Trophoblast cell (in vitro differentiated cells and primary cell): ENCODE results near the gene HNF4A.

Experiments
- DNase-seq, 2 donors: peaks; one replicate each; pipeline ENCODE4 v3.0.0-alpha.2; 2016
- H2AFZ ChIP-seq: 2 replicates; pipeline ENCODE4 v1.6.1; 2013; ENCODE audit warnings: low read length, moderate library complexity, mild to moderate bottlenecking; ENCODE audit not compliant: insufficient read depth, poor library complexity
- H2AK5ac ChIP-seq: 2 replicates; pipeline ENCODE4 v1.6.1; 2013; ENCODE audit warnings: mild to moderate bottlenecking, low read length
- H2BK120ac ChIP-seq: 2 replicates; pipeline ENCODE4 v1.6.1; 2013; ENCODE audit warnings: low read length, mild to moderate bottlenecking, moderate library complexity; ENCODE audit not compliant: insufficient read depth, poor library complexity
- H2BK12ac ChIP-seq: 2 replicates; pipeline ENCODE4 v1.6.1; 2013; ENCODE audit warnings: mild to moderate bottlenecking, low read length, moderate library complexity
- H2BK5ac ChIP-seq: 2 replicates; pipeline ENCODE4 v1.6.1; 2013; ENCODE audit warnings: low read length, low read depth, moderate library complexity, mild to moderate bottlenecking; ENCODE audit not compliant: poor library complexity
- H3K14ac ChIP-seq: 2 replicates; pipeline ENCODE4 v1.6.1; 2013; ENCODE audit warnings: mild to moderate bottlenecking, low read length
- H3K18ac ChIP-seq: 2 replicates; pipeline ENCODE4 v1.6.1; 2013; ENCODE audit warnings: mild to moderate bottlenecking, low read length
- H3K23ac ChIP-seq: 2 replicates; pipeline ENCODE4 v1.6.1; 2013; ENCODE audit warnings: low read length
- H3K27ac ChIP-seq: 2 replicates; pipeline ENCODE4 v1.5.1; 2013; ENCODE audit warnings: low read depth, mild to moderate bottlenecking, inconsistent platforms, low read length, moderate library complexity
- H3K27me3 ChIP-seq: 2 replicates; pipeline ENCODE4 v1.6.1; 2013; ENCODE audit warnings: inconsistent platforms, mild to moderate bottlenecking, low read length, moderate library complexity; ENCODE audit not compliant: insufficient read depth
- H3K36me3 ChIP-seq, 2 experiments: 1 replicate in 1 of 2; 2 replicates in 1 of 2; pipeline ENCODE4 v1.6.1; 2013; ENCODE audit warnings: low read length in 2 of 2, mild to moderate bottlenecking in 2 of 2, moderate library complexity in 1 of 2; ENCODE audit not compliant: insufficient read depth in 2 of 2, control insufficient read depth in 1 of 2
- H3K4ac ChIP-seq: 2 replicates; pipeline ENCODE4 v1.6.1; 2013; ENCODE audit warnings: low read depth, mild to moderate bottlenecking, low read length, moderate library complexity
- H3K4me1 ChIP-seq, 2 experiments: 1 replicate in 1 of 2; 2 replicates in 1 of 2; pipeline ENCODE4 v1.6.1; 2013; ENCODE audit warnings: low read length in 2 of 2, mild to moderate bottlenecking in 2 of 2, moderate library complexity in 1 of 2; ENCODE audit not compliant: insufficient read depth in 2 of 2, control insufficient read depth in 1 of 2
- H3K4me2 ChIP-seq: 2 replicates; pipeline ENCODE4 v1.6.1; 2013; ENCODE audit warnings: inconsistent platforms, mild to moderate bottlenecking, low read length, moderate library complexity
- H3K4me3 ChIP-seq: 2 replicates; pipeline ENCODE4 v1.5.1; 2013; ENCODE audit warnings: mild to moderate bottlenecking, low read depth, low read length, inconsistent platforms
- H3K79me1 ChIP-seq: one replicate; pipeline ENCODE4 v1.6.1; 2013; ENCODE audit warnings: low read length
- H3K79me2 ChIP-seq: 2 replicates; pipeline ENCODE4 v1.6.1; 2013; ENCODE audit warnings: low read length, mild to moderate bottlenecking; ENCODE audit not compliant: control insufficient read depth, insufficient read depth, poor library complexity
- H3K9ac ChIP-seq: 2 replicates; pipeline ENCODE4 v1.6.1; 2013; ENCODE audit warnings: mild to moderate bottlenecking, low read length
- H3K9me3 ChIP-seq: 2 replicates; pipeline ENCODE4 v1.6.1; 2013; ENCODE audit warnings: low read depth, mild to moderate bottlenecking, control low read depth, inconsistent platforms, low read length; ENCODE audit not compliant: insufficient read depth
- H4K12ac ChIP-seq: 2 replicates; pipeline ENCODE4 v1.6.1; 2013; ENCODE audit warnings: low read depth, mild to moderate bottlenecking, low read length, moderate library complexity
- H4K8ac ChIP-seq: 2 replicates; pipeline ENCODE4 v1.6.1; 2013; ENCODE audit warnings: low read depth, mild to moderate bottlenecking, low read length, moderate library complexity
- H4K91ac ChIP-seq: one replicate; pipeline ENCODE4 v1.6.1; 2013; ENCODE audit warnings: low read depth, mild to moderate bottlenecking, low read length, moderate library complexity
- WGBS: extraction: QIAGEN DNeasy Blood & Tissue Kit; methylation state at CpG from one replicate; pipeline ENCODE4 v1.1.7; 2013; ENCODE audit warnings: missing lambda C conversion rate; ENCODE audit not compliant: insufficient read length, insufficient coverage; ENCODE audit errors: extremely low coverage; 5-methylcytosine and 5-hydroxymethylcytosine counted together

HNF4A gene

GRCh38 chr20:44414808-44415207 lies 59.3 kb downstream of the HNF4A start:
- no peak for DNase-seq
- no peak overlapping the region for H2BK12ac ChIP-seq
- no peaks in the 10 kb centered on the region for H3K36me3 ChIP-seq
- no peaks in the 10 kb centered on the region for H3K4me1 ChIP-seq
- no peak overlapping the region for H2AK5ac ChIP-seq
- H3K4me2 ChIP-seq, result no peak overlapping the region
- no peak overlapping the region for H4K91ac ChIP-seq
- no peaks in the 10 kb centered on the region for H3K79me2 ChIP-seq
- H3K4me3 ChIP-seq, result no peak overlapping the region
- no peak overlapping the region for H3K27ac ChIP-seq
- no peak overlapping the region for H3K14ac ChIP-seq
- peaks cover 4% of the 10 kb centered on the region for H3K9me3 ChIP-seq
- H4K12ac ChIP-seq, result no peak overlapping the region
- no peaks in the 10 kb centered on the region for H3K79me1 ChIP-seq
- no peak overlapping the region for H2AFZ ChIP-seq
- H3K23ac ChIP-seq, result no peak overlapping the region
- H3K27me3 ChIP-seq, result no peaks in the 10 kb centered on the region
- H3K18ac ChIP-seq, result no peak overlapping the region
- H2BK120ac ChIP-seq, result no peak overlapping the region
- no peak overlapping the region for H2BK5ac ChIP-seq
- no peak overlapping the region for H3K9ac ChIP-seq
- no peak overlapping the region for H4K8ac ChIP-seq
- H3K4ac ChIP-seq, result no peak overlapping the region

- H3K9me3 ChIP-seq, result peaks cover 4% of the 10 kb centered on the region
- no peak overlapping the region for H4K12ac ChIP-seq
- no peak overlapping the region for H3K9ac ChIP-seq
- H3K4ac ChIP-seq, result no peak overlapping the region
- H3K4me3 ChIP-seq, result no peak overlapping the region
- H4K91ac ChIP-seq, result no peak overlapping the region
- no peak overlapping the region for H2BK120ac ChIP-seq
- H3K4me1 ChIP-seq, result no peaks in the 10 kb centered on the region
- H3K27me3 ChIP-seq, result no peaks in the 10 kb centered on the region
- no peak overlapping the region for H4K8ac ChIP-seq
- no peak overlapping the region for H2BK12ac ChIP-seq
- H3K18ac ChIP-seq, result no peak overlapping the region
- H3K36me3 ChIP-seq, result no peaks in the 10 kb centered on the region
- no peaks in the 10 kb centered on the region for H3K79me1 ChIP-seq
- no peak overlapping the region for H2AFZ ChIP-seq
- no peak for DNase-seq
- no peak overlapping the region for H3K14ac ChIP-seq
- no CpG with 5 or more reads among the region's 13 CpGs for WGBS
- no peak overlapping the region for H2AK5ac ChIP-seq
- H3K4me2 ChIP-seq, result no peak overlapping the region
- no peaks in the 10 kb centered on the region for H3K79me2 ChIP-seq
- no peak overlapping the region for H3K27ac ChIP-seq
- H3K23ac ChIP-seq, result no peak overlapping the region
- H2BK5ac ChIP-seq, result no peak overlapping the region
Observed at GRCh38 chr20:44415833-44416715, 60.6 kb downstream of the HNF4A start.

- Histone ChIP-seq H3K4me1 (no peaks in the 10 kb centered on the region), H3K79me2 (no peaks in the 10 kb centered on the region), H3K9me3 (peaks cover 4% of the 10 kb centered on the region), H3K14ac (no peak overlapping the region), H3K23ac (no peak overlapping the region), H4K8ac (no peak overlapping the region), H4K12ac (no peak overlapping the region), H3K27ac (no peak overlapping the region), H2AK5ac (no peak overlapping the region), H4K91ac (no peak overlapping the region), H3K18ac (no peak overlapping the region), H3K36me3 (no peaks in the 10 kb centered on the region), H3K4me3 (no peak overlapping the region), H2BK5ac (no peak overlapping the region), H2BK12ac (no peak overlapping the region), H2AFZ (no peak overlapping the region), H3K79me1 (no peaks in the 10 kb centered on the region), H2BK120ac (no peak overlapping the region), H3K9ac (no peak overlapping the region), H3K27me3 (no peaks in the 10 kb centered on the region), H3K4ac (no peak overlapping the region), H3K4me2 (no peak overlapping the region)
- DNase-seq, result no peak
- WGBS, result no CpG with 5 or more reads among the region's 13 CpGs
Observed at GRCh38 chr20:44418069-44418905, 62.8 kb downstream of the HNF4A start.

DNA sequence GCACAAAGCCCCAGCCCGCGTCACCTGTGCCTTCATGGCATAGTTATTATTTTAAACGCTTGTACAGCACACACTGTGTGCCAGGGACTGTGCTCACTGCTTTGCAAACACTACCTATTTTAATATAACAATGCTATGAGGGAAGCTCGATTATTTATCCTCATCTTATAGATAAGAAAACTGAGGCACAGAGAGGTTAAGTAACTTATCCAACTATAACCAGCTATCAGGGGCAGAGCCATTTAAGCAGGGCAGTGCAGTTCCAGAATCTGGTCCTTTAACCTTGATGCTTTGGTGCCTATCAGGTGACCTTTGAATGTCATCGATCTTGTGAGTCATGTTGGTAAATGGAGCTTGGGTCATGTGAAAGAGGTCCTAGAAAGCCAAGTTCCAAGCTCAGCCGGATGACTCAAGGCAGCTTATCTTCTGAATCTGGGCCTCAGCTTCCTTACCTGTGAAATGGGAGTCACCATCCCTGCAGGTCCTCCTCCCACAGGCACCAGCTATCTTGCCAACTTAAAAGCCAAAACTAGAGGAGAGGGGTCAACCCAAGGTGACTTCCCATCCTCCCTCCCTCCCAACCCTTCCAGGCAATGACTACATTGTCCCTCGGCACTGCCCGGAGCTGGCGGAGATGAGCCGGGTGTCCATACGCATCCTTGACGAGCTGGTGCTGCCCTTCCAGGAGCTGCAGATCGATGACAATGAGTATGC lies 63.8 kb downstream of the HNF4A start:
- H3K36me3 ChIP-seq, result no peaks in the 10 kb centered on the region
- no peak overlapping the region for H4K12ac ChIP-seq
- no peak overlapping the region for H3K18ac ChIP-seq
- H2AFZ ChIP-seq, result no peak overlapping the region
- no CpG with 5 or more reads among the region's 13 CpGs for WGBS
- H2BK120ac ChIP-seq, result no peak overlapping the region
- no peak overlapping the region for H2BK5ac ChIP-seq
- no peak overlapping the region for H3K4ac ChIP-seq
- no peak overlapping the region for H3K9ac ChIP-seq
- H3K9me3 ChIP-seq, result peaks cover 2% of the 10 kb centered on the region
- no peaks in the 10 kb centered on the region for H3K4me1 ChIP-seq
- no peak overlapping the region for H2BK12ac ChIP-seq
- no peak overlapping the region for H2AK5ac ChIP-seq
- no peak overlapping the region for H3K23ac ChIP-seq
- H3K4me3 ChIP-seq, result no peak overlapping the region
- H3K27ac ChIP-seq, result no peak overlapping the region
- no peak for DNase-seq
- H3K27me3 ChIP-seq, result no peaks in the 10 kb centered on the region
- no peak overlapping the region for H4K91ac ChIP-seq
- no peaks in the 10 kb centered on the region for H3K79me1 ChIP-seq
- no peak overlapping the region for H4K8ac ChIP-seq
- no peak overlapping the region for H3K4me2 ChIP-seq
- no peak overlapping the region for H3K14ac ChIP-seq
- no peaks in the 10 kb centered on the region for H3K79me2 ChIP-seq
